Measurements from ENCODE around the gene GPSM3.

GPSM3 gene

GRCh38 chr6:32170294-32170693, 22.1 kb downstream of the GPSM3 start:
- Histone ChIP-seq H3K27me3 (no peaks in the 10 kb centered on the region), H3K4me3 (ENCODE audit: low read depth in 1 of 2, low read length in 1 of 2) (no peak overlapping the region), H3K27ac (no peak overlapping the region), H3K4me1 (ENCODE audit: control insufficient read depth in 1 of 2, insufficient read depth in 1 of 2, low read depth in 1 of 2, low read length in 1 of 2) (peaks cover 16 to 23% of the 10 kb centered on the region in 2 experiments), H3K36me3 (peaks cover 44% of the 10 kb centered on the region), H3K9me3 (no peaks in the 10 kb centered on the region)
- no peak for TF ChIP-seq CTCF (IDR thresholded peaks at IDR 0.05)

- no peaks in the 10 kb centered on the region for H3K27me3 ChIP-seq
- H3K4me3 ChIP-seq (ENCODE audit: low read depth in 1 of 2, low read length in 1 of 2) = no peak overlapping the region
- H3K9me3 ChIP-seq = no peaks in the 10 kb centered on the region
- peaks cover 9 to 13% of the 10 kb centered on the region in 2 experiments for H3K4me1 ChIP-seq (ENCODE audit: control insufficient read depth in 1 of 2, insufficient read depth in 1 of 2, low read depth in 1 of 2, low read length in 1 of 2)
- no peak overlapping the region for H3K27ac ChIP-seq
- peaks cover 44% of the 10 kb centered on the region for H3K36me3 ChIP-seq
- TF ChIP-seq CTCF (IDR thresholded peaks at IDR 0.05) = no peak
Measured at GRCh38 chr6:32168807-32169591, 23.4 kb downstream of the GPSM3 start.

GRCh38 chr6:32168350-32168749, 24.1 kb downstream of the GPSM3 start:
- H3K36me3 ChIP-seq = peaks cover 44% of the 10 kb centered on the region
- no peak for TF ChIP-seq CTCF (IDR thresholded peaks at IDR 0.05)
- no peak overlapping the region for H3K4me3 ChIP-seq (ENCODE audit: low read depth in 1 of 2, low read length in 1 of 2)
- no peaks in the 10 kb centered on the region for H3K27me3 ChIP-seq
- no peaks in the 10 kb centered on the region for H3K9me3 ChIP-seq
- peaks cover 9 to 10% of the 10 kb centered on the region in 2 experiments for H3K4me1 ChIP-seq (ENCODE audit: control insufficient read depth in 1 of 2, insufficient read depth in 1 of 2, low read depth in 1 of 2, low read length in 1 of 2)
- H3K27ac ChIP-seq = no peak overlapping the region

GRCh38 chr6:32167761-32168262, 24.6 kb downstream of the GPSM3 start:
- H3K9me3 ChIP-seq = no peaks in the 10 kb centered on the region
- peaks cover 4% of the 10 kb centered on the region in 2 experiments for H3K4me1 ChIP-seq (ENCODE audit: control insufficient read depth in 1 of 2, insufficient read depth in 1 of 2, low read depth in 1 of 2, low read length in 1 of 2)
- H3K27ac ChIP-seq = no peak overlapping the region
- TF ChIP-seq CTCF (IDR thresholded peaks at IDR 0.05) = no peak
- H3K4me3 ChIP-seq (ENCODE audit: low read depth in 1 of 2, low read length in 1 of 2) = no peak overlapping the region
- H3K36me3 ChIP-seq = peaks cover 44% of the 10 kb centered on the region
- H3K27me3 ChIP-seq = no peaks in the 10 kb centered on the region

- no peak for TF ChIP-seq CTCF (IDR thresholded peaks at IDR 0.05)
- no peak overlapping the region for H3K4me3 ChIP-seq (ENCODE audit: low read depth in 1 of 2, low read length in 1 of 2)
Measured at GRCh38 chr6:32167154-32167760, 25.2 kb downstream of the GPSM3 start.

More at GRCh38 chr6:32167154-32167760, 25.2 kb downstream of the GPSM3 start:
- Histone ChIP-seq H3K36me3 (peaks cover 44% of the 10 kb centered on the region), H3K27ac (no peak overlapping the region), H3K4me1 (ENCODE audit: control insufficient read depth in 1 of 2, insufficient read depth in 1 of 2, low read depth in 1 of 2, low read length in 1 of 2) (no peaks in the 10 kb centered on the region), H3K27me3 (no peaks in the 10 kb centered on the region), H3K9me3 (no peaks in the 10 kb centered on the region)

All from neutrophil (primary cell).